ENCODE results near the gene DEFB121. TPM values are rescaled to one million over a fixed set of nuclear protein-coding genes. Genes with fewer than 3 reads are reported as not detected.
"Not testable (repeated sequence)": the region's sequence is repeated elsewhere in the genome, so short reads cannot be mapped to it uniquely, and the experiment has no call there.

The DEFB121 gene
- total RNA-seq, 4 donors from 2014 or later = not detected

DNA sequence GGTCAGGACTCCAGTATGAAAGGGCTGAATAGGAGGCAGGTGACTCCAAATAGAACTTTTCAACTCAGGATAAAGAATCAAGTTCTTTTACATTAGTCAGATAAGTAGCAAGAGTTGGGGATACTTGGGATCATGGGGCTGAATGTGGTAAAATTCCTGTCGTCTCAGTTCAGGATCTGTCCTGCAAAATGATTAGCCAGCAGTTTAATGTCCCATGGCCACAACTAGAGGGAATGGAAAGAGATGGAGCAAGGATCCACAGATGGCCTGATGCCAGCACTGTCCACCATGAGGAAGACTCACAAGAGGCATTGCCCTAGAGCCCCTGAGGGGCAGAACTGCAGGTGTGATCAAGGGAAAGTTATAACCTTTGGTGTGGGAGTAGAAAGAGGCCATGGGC lies 2.1 kb downstream of the DEFB121 start:
- TF ChIP-seq POLR2AphosphoS5 (IDR thresholded peaks at IDR 0.05) (no peak), EP300 (IDR thresholded peaks at IDR 0.05) (no peak), CTCF (IDR thresholded peaks at IDR 0.05) (no peak), POLR2A (IDR thresholded peaks at IDR 0.05) (no peak)
- H3K4me3 ChIP-seq = no peak overlapping the region
- no peak for ATAC-seq
- H3K27ac ChIP-seq = no peak overlapping the region
- peaks cover 11% of the 10 kb centered on the region for H3K27me3 ChIP-seq
- H3K9me3 ChIP-seq = no peaks in the 10 kb centered on the region
- WGBS, 2 donors (ENCODE audit: low coverage in 1 of 2) = 29 to 60% methylated on average over 1 of the region's 1 CpG
- no peaks in the 10 kb centered on the region for H3K36me3 ChIP-seq
- no peaks in the 10 kb centered on the region for H3K4me1 ChIP-seq

DNA sequence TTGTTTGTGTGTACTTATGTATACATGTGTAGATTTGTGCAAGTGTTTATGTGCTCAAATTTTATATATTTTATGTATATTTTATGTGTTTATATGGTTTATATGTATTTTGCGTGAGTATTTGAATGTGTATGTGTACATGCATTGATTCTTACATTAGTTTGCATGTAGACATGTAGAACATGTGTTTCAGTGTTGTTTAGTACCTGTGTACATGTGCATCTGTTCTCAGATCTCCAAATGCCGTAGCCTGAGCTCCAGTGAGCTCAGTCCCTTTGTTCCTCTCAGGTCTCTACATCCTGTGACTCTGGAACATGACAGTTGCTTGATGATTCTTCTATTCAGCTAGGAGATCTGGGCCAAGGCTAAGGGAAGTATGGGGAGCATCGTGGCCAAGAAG lies 11.1 kb downstream of the DEFB121 start:
- H3K27ac ChIP-seq = no peak overlapping the region
- TF ChIP-seq POLR2AphosphoS5 (IDR thresholded peaks at IDR 0.05) = no peak
- no peak for TF ChIP-seq POLR2A (IDR thresholded peaks at IDR 0.05)
- TF ChIP-seq CTCF (IDR thresholded peaks at IDR 0.05) = no peak
- TF ChIP-seq EP300 (IDR thresholded peaks at IDR 0.05) = no peak
- no peaks in the 10 kb centered on the region for H3K9me3 ChIP-seq
- no peaks in the 10 kb centered on the region for H3K36me3 ChIP-seq
- H3K4me3 ChIP-seq = no peak overlapping the region
- WGBS, 2 donors (ENCODE audit: low coverage in 1 of 2) = 37 to 63% methylated on average over 1 to 3 of the region's 3 CpGs
- H3K27me3 ChIP-seq = peaks cover 31% of the 10 kb centered on the region
- no peak for ATAC-seq
- H3K4me1 ChIP-seq = no peaks in the 10 kb centered on the region

DNA sequence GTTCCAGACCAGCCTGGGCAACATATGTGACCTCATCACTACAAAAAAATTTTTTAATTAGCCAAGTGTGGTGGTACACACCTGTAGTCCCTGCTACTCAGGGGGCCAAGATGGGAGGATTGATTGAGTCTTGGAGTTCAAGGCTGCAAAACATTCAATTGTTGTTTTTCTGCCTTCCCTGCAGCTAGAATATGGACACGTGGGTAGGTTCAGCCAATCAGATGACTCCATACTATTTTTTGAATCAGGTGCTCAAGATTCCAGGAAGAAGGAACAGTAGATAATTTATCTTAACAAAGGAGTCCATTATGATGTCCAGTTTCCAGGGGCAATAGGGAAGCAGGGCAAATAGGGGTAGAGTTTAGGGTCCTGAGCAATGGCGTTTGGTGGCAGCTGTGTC lies 13.2 kb downstream of the DEFB121 start:
- H3K4me1 ChIP-seq = no peaks in the 10 kb centered on the region
- H3K27ac ChIP-seq = no peak overlapping the region
- H3K27me3 ChIP-seq = peaks cover 43% of the 10 kb centered on the region
- no peak for TF ChIP-seq POLR2AphosphoS5 (IDR thresholded peaks at IDR 0.05)
- no peak overlapping the region for H3K4me3 ChIP-seq
- H3K36me3 ChIP-seq = no peaks in the 10 kb centered on the region
- no peaks in the 10 kb centered on the region for H3K9me3 ChIP-seq
- ATAC-seq = no peak
- WGBS, 2 donors (ENCODE audit: low coverage in 1 of 2) = 40 to 80% methylated on average over 1 to 2 of the region's 2 CpGs

GRCh38 chr20:31390490-31390889 lies 15.5 kb downstream of the DEFB121 start, which contains the start of gene DEFB119:
DEFB119 (minus strand) TSS chr20:31390590; CDS start chr20:31390483, 107 bp downstream.
- WGBS, 2 donors (ENCODE audit: low coverage in 1 of 2) = 0% methylated on average over 1 of the region's 1 CpG; no CpG with 5 or more reads in 1 of the 2 donors
- Histone ChIP-seq H3K27ac (no peak within 1 kb of the TSS), H3K9me3 (no peaks in the 10 kb centered on the region), H3K36me3 (no peaks in the 10 kb centered on the region), H3K4me1 (no peaks in the 10 kb centered on the region), H3K27me3 (peaks cover 43% of the 10 kb centered on the region), H3K4me3 (no peak within 1 kb of the TSS)
- no peak for ATAC-seq
- TF ChIP-seq EP300 (IDR thresholded peaks at IDR 0.05) (no peak), POLR2AphosphoS5 (IDR thresholded peaks at IDR 0.05) (no peak), POLR2A (IDR thresholded peaks at IDR 0.05) (no peak)

DNA sequence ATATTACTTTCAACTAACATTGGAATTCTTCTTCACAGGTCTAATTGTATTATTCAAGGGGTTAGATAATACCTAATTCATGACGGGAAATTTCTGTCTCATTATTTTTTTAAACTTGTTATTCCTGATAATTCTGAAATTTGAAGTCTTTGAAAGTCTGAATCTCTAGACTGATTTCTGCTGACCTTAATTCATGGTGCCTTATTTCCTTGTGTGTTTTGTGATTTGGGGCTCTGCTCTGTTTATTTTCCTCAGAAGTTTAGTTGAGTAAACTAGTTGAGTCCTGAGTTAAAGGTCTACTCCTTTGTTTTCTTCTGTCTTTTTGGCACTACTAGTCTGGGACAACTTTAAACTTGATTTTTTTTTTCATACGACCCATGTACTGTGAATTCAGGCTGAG lies 31.7 kb downstream of the DEFB121 start:
- TF ChIP-seq POLR2AphosphoS5 (IDR thresholded peaks at IDR 0.05) = no peak
- no peak for TF ChIP-seq CTCF (IDR thresholded peaks at IDR 0.05)
- TF ChIP-seq EP300 (IDR thresholded peaks at IDR 0.05) = no peak
- TF ChIP-seq POLR2A (IDR thresholded peaks at IDR 0.05) = no peak
- Histone ChIP-seq H3K9me3 (peaks cover 0 to 9% (median 0%) of the 10 kb centered on the region in 3 donors), H3K36me3 (no peaks in the 10 kb centered on the region), H3K27me3 (peaks cover 7% of the 10 kb centered on the region), H3K27ac (no peak overlapping the region), H3K4me3 (no peak overlapping the region), H3K4me1 (no peaks in the 10 kb centered on the region)
- ATAC-seq = no peak
- WGBS, 2 donors (ENCODE audit: low coverage in 1 of 2) = 61% methylated on average over 2 of the region's 2 CpGs

- Histone ChIP-seq H3K27me3 (peaks cover 7% of the 10 kb centered on the region), H3K36me3 (no peaks in the 10 kb centered on the region), H3K27ac (no peak within 1 kb of the TSS), H3K9me3 (peaks cover 0 to 13% (median 0%) of the 10 kb centered on the region in 3 donors), H3K4me1 (no peaks in the 10 kb centered on the region), H3K4me3 (no peak within 1 kb of the TSS)
- no peak for ATAC-seq
- no peak for TF ChIP-seq POLR2A (IDR thresholded peaks at IDR 0.05)
- TF ChIP-seq EP300 (IDR thresholded peaks at IDR 0.05) = no peak
- no peak for TF ChIP-seq CTCF (IDR thresholded peaks at IDR 0.05)
- no peak for TF ChIP-seq POLR2AphosphoS5 (IDR thresholded peaks at IDR 0.05)
- WGBS, 2 donors (ENCODE audit: low coverage in 1 of 2) = 64 to 75% methylated on average over 1 to 2 of the region's 2 CpGs
Measured at GRCh38 chr20:31368301-31368700, 37.7 kb downstream of the DEFB121 start, which contains the start of gene DEFB118. DEFB118 (plus strand) TSS chr20:31368601; CDS start chr20:31368651, 50 bp downstream.

GRCh38 chr20:31364272-31364671 lies 41.7 kb downstream of the DEFB121 start:
- H3K27me3 ChIP-seq, H3K27ac ChIP-seq, H3K4me3 ChIP-seq, H3K36me3 ChIP-seq, ATAC-seq, H3K4me1 ChIP-seq: not testable (repeated sequence)
- 72 to 81% methylated on average over 5 of the region's 5 CpGs for WGBS, 2 donors (ENCODE audit: low coverage in 1 of 2)
- peaks cover 0 to 17% (median 0%) of the 10 kb centered on the region in 3 donors for H3K9me3 ChIP-seq
